Tibial artery (tissue), 4 donors: ENCODE results near the gene NEGR1.

Experiments used
- DNase-seq, 2 donors: peaks; one replicate each; pipeline ENCODE4 v3.0.0-alpha.2; 2019
- H3K27ac ChIP-seq, 2 donors: fragments of 200-600 bp; sonication (generic) in 1 of 2; 1 replicate in 1 of 2; 2 replicates in 1 of 2; pipeline ENCODE4 v1.5.1; 2018 to 2019; ENCODE audit warnings: mild to moderate bottlenecking in 1 of 2
- H3K27me3 ChIP-seq, 2 donors: fragments of 200-600 bp; sonication (generic) in 1 of 2; one replicate each; pipeline versions ENCODE4 v1.5.1 to v1.6.0; 2016 to 2019
- H3K36me3 ChIP-seq, 3 donors: fragments of 200-600 bp; sonication (generic) in 2 of 3; one replicate each; pipeline ENCODE4 v1.5.1; 2016 to 2019; ENCODE audit warnings: mild to moderate bottlenecking in 2 of 3
- H3K4me1 ChIP-seq, 4 donors: fragments of 200-600 bp; sonication (generic) in 2 of 4; 1 replicate in 3 of 4; 2 replicates in 1 of 4; pipeline ENCODE4 v1.5.1; 2016 to 2019
- H3K4me3 ChIP-seq, 2 donors: fragments of 200-600 bp; sonication (generic) in 1 of 2; 1 replicate in 1 of 2; 2 replicates in 1 of 2; pipeline ENCODE4 v1.5.1; 2018 to 2019; ENCODE audit warnings: mild to moderate bottlenecking in 2 of 2
- H3K9me3 ChIP-seq, 3 donors: fragments of 200-600 bp; sonication (generic) in 1 of 3; one replicate each; pipeline ENCODE4 v1.5.1; 2016 to 2019
- CTCF ChIP-seq, 2 experiments: fragments of 200-600 bp in 1 of 2; fragments of 450-650 bp in 1 of 2; IDR thresholded peaks; one replicate each; pipeline ENCODE4 v1.5.1; 2017 to 2019; ENCODE audit warnings: antibody characterized with exemption in 2 of 2, mild to moderate bottlenecking in 1 of 2, moderate library complexity in 1 of 2
- intact Hi-C: fragments of 100-400 bp; cut with DNase I; formaldehyde crosslinking; loops from one replicate; pipeline ENCODE4 v1.15.0; 2023; ENCODE audit warnings: low total_unique reads

NEGR1 gene

GRCh38 chr1:72184099-72184701, 98.1 kb downstream of the NEGR1 start:
- Histone ChIP-seq H3K9me3 (no peaks in the 10 kb centered on the region), H3K36me3 (no peaks in the 10 kb centered on the region), H3K4me3 (no peak overlapping the region), H3K4me1 (peaks cover 0 to 37% (median 11%) of the 10 kb centered on the region in 4 donors), H3K27ac (peak overlapping the region; percentile 54 to 57), H3K27me3 (no peaks in the 10 kb centered on the region)
- DNase-seq, result no peak
- intact Hi-C loops, result no loop called here
- TF ChIP-seq CTCF (IDR thresholded peaks at IDR 0.05), result no peak

DNA sequence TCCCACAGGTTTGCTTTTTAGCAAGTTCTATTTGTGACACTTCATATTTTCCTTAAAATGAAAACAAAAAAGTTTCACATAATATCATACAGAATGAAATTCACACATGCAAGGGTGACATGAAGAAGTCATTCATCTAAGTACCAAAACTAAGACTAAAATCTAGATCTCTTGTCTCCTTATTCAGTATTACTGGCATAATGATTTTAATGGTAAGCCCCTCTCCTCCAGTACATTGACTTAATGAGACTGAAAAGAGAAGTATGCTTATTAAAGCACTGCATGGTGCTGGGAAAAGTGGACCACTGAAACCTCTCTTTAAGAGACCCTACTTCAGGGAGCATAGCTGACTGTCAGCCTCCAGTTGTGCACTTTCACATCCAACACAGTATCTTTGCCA, 99.5 kb downstream of the NEGR1 start:
- Histone ChIP-seq H3K9me3 (no peaks in the 10 kb centered on the region), H3K36me3 (no peaks in the 10 kb centered on the region), H3K4me3 (no peak overlapping the region), H3K4me1 (peaks cover 0 to 37% (median 11%) of the 10 kb centered on the region in 4 donors), H3K27ac (peak overlapping the region; percentile 54 to 57), H3K27me3 (no peaks in the 10 kb centered on the region)
- TF ChIP-seq CTCF (IDR thresholded peaks at IDR 0.05), result no peak
- intact Hi-C loops, result no loop called here
- no peak for DNase-seq

- Histone ChIP-seq H3K27ac (no peak overlapping the region), H3K9me3 (no peaks in the 10 kb centered on the region), H3K36me3 (no peaks in the 10 kb centered on the region), H3K4me3 (no peak overlapping the region), H3K27me3 (no peaks in the 10 kb centered on the region), H3K4me1 (peaks cover 0 to 18% (median 5%) of the 10 kb centered on the region in 4 donors)
- intact Hi-C loops, result no loop called here
- no peak for TF ChIP-seq CTCF (IDR thresholded peaks at IDR 0.05)
- DNase-seq, result no peak
These were observed 104.1 kb downstream of the NEGR1 start for GRCh38 chr1:72178266-72178665.

GRCh38 chr1:72177711-72178110, 104.6 kb downstream of the NEGR1 start:
- no peak overlapping the region for H3K27ac ChIP-seq
- H3K36me3 ChIP-seq, result no peaks in the 10 kb centered on the region
- intact Hi-C loops, result no loop called here
- H3K4me3 ChIP-seq, result no peak overlapping the region
- peaks cover 0 to 12% (median 3%) of the 10 kb centered on the region in 4 donors for H3K4me1 ChIP-seq
- no peaks in the 10 kb centered on the region for H3K9me3 ChIP-seq
- H3K27me3 ChIP-seq, result no peaks in the 10 kb centered on the region
- no peak for TF ChIP-seq CTCF (IDR thresholded peaks at IDR 0.05)
- no peak for DNase-seq

DNA sequence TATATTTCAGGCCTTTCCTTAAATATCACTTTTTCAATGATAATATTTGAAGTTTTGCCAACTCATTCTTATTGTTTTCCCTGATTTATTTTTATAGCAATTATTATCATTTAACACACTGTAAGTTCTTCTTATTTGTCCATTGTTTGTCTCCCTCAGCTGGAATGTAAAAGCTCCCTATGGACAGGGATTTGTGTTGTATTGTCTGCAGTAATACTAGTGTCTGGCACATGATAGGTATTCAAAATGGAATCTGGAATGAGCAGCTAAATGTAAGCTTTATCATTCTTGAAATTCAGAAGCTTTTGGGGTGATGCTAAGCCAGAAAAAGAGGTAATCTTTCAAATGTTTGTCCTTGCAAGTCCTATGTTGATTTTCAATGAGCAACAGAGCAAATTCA, 112.1 kb downstream of the NEGR1 start:
- Histone ChIP-seq H3K4me1 (no peaks in the 10 kb centered on the region), H3K27me3 (no peaks in the 10 kb centered on the region), H3K4me3 (no peak overlapping the region), H3K9me3 (no peaks in the 10 kb centered on the region), H3K36me3 (no peaks in the 10 kb centered on the region), H3K27ac (no peak overlapping the region)
- no peak for DNase-seq
- TF ChIP-seq CTCF (IDR thresholded peaks at IDR 0.05), result no peak
- intact Hi-C loops, result no loop called here

DNA sequence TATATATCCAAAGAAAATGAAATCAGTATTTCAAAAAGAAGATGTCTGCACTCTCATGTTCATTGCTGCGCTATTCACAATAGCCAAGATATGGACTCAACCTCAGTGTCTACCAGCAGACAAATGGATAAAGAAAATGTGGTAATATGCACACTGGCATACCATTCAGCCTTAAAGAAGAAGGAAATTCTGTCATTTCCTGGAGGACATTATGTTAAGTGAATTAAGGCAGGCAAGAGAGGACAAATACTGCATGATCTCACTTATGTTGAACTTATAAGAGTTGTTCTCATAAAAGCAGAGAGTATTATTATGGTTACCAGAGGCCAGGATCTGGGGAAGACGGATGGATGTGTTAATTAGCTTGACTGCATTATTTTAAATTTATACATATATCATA, 115.9 kb downstream of the NEGR1 start:
- H3K4me3 ChIP-seq, result no peak overlapping the region
- no peak for DNase-seq
- H3K4me1 ChIP-seq, result no peaks in the 10 kb centered on the region
- H3K36me3 ChIP-seq, result no peaks in the 10 kb centered on the region
- intact Hi-C loops, result no loop called here
- no peaks in the 10 kb centered on the region for H3K9me3 ChIP-seq
- TF ChIP-seq CTCF (IDR thresholded peaks at IDR 0.05), result no peak
- H3K27ac ChIP-seq, result no peak overlapping the region
- H3K27me3 ChIP-seq, result no peaks in the 10 kb centered on the region
